CD4-positive, CD25-positive, alpha-beta regulatory T cell (primary cell): ENCODE data around the gene ZNF619. TPM values are rescaled to one million over a fixed set of nuclear protein-coding genes. Genes with fewer than 3 reads are reported as not detected.

Source experiments
- ATAC-seq, 2 donors: fragments of 150-1000 bp; cut with Tn5 transposase; one replicate each; pipeline ENCODE4 v1.10.0; 2021; ENCODE audit warnings: low read depth in 2 of 2, moderate number of reproducible peaks in 2 of 2, moderate library complexity in 1 of 2
- DNase-seq, 3 donors: peaks; one replicate each; pipeline versions ENCODE4 v3.0.0 to v3.0.0-alpha.2; 2012 to 2022; ENCODE audit warnings: mixed read lengths in 1 of 3
- H3K27ac ChIP-seq: one replicate; pipeline ENCODE4 v1.7.0; 2013; ENCODE audit warnings: mild to moderate bottlenecking, low read length; ENCODE audit not compliant: insufficient read depth, poor library complexity, severe bottlenecking
- H3K27me3 ChIP-seq: one replicate; pipeline ENCODE4 v1.7.0; 2013; ENCODE audit warnings: low read length; ENCODE audit not compliant: control insufficient read depth, insufficient read depth
- H3K36me3 ChIP-seq: one replicate; pipeline ENCODE4 v1.7.0; 2013; ENCODE audit warnings: mild to moderate bottlenecking, low read length, moderate library complexity; ENCODE audit not compliant: control insufficient read depth, insufficient read depth
- H3K4me1 ChIP-seq: 2 replicates; pipeline ENCODE4 v1.7.0; 2013; ENCODE audit warnings: mild to moderate bottlenecking, low read length; ENCODE audit not compliant: insufficient read depth, control insufficient read depth, poor library complexity, severe bottlenecking
- H3K4me3 ChIP-seq: one replicate; pipeline ENCODE4 v1.7.0; 2013; ENCODE audit warnings: low read depth, mild to moderate bottlenecking, low read length, moderate library complexity
- H3K9me3 ChIP-seq, 2 experiments: 1 replicate in 1 of 2; 2 replicates in 1 of 2; pipeline ENCODE4 v1.7.0; 2013; ENCODE audit warnings: low read length in 2 of 2, mild to moderate bottlenecking in 1 of 2, moderate library complexity in 1 of 2; ENCODE audit not compliant: control insufficient read depth in 2 of 2
- H3K27ac Mint-ChIP-seq, 3 donors: one replicate each; pipeline ENCODE4 v1.8.0; 2020 to 2022; ENCODE audit warnings: mild to moderate bottlenecking in 3 of 3, mixed read lengths in 3 of 3, moderate library complexity in 2 of 3
- H3K27me3 Mint-ChIP-seq: one replicate; pipeline ENCODE4 v1.8.0; 2022; ENCODE audit warnings: mild to moderate bottlenecking, mixed read lengths
- H3K36me3 Mint-ChIP-seq: one replicate; pipeline ENCODE4 v1.8.0; 2020; ENCODE audit warnings: mixed read lengths
- H3K4me1 Mint-ChIP-seq, 4 donors: one replicate each; pipeline ENCODE4 v1.8.0; 2020 to 2022; ENCODE audit warnings: mixed read lengths in 4 of 4, mild to moderate bottlenecking in 1 of 4
- H3K4me3 Mint-ChIP-seq, 4 donors: one replicate each; pipeline ENCODE4 v1.8.0; 2020 to 2022; ENCODE audit warnings: mild to moderate bottlenecking in 4 of 4, mixed read lengths in 4 of 4, moderate library complexity in 3 of 4
- H3K9me3 Mint-ChIP-seq, 7 donors: one replicate each; pipeline ENCODE4 v1.8.0; 2020 to 2022; ENCODE audit warnings: mixed read lengths in 7 of 7, mild to moderate bottlenecking in 3 of 7, moderate library complexity in 2 of 7
- polyA plus RNA-seq, 4 donors: library from polyadenylated mRNA; unstranded; fragments of 300-500 nt; fragmentation: Illumina TruSeq; gene quantifications; one replicate each; pipeline ENCODE4 v1.2.3, GENCODE V29; 2021
- total RNA-seq: library from RNA; stranded (reverse); gene quantifications from one replicate; pipeline ENCODE4 v1.2.3, GENCODE V29; 2022

Gene ZNF619
- total and polyA plus RNA-seq, 5 donors from 2014 or later = 2.1 to 5.3 (median 3.4) TPM

- Mint-ChIP-seq H3K9me3 (peaks cover 0 to 2% (median 0%) of the 10 kb centered on the region in 7 donors), H3K27me3 (peaks cover 3% of the 10 kb centered on the region), H3K4me3 (peak overlapping the region; percentile 91 to 98 (median 94)), H3K27ac (peak overlapping the region; percentile 99), H3K4me1 (peaks cover 0 to 36% (median 27%) of the 10 kb centered on the region in 4 donors), H3K36me3 (peaks cover 10% of the 10 kb centered on the region)
- DNase-seq = no peak
- ATAC-seq = no peak
- Histone ChIP-seq H3K27ac (peak overlapping the region; percentile 94), H3K4me3 (peak overlapping the region; percentile 81), H3K27me3 (no peaks in the 10 kb centered on the region), H3K4me1 (peaks cover 12% of the 10 kb centered on the region), H3K36me3 (no peaks in the 10 kb centered on the region), H3K9me3 (no peaks in the 10 kb centered on the region)
Measured at GRCh38 chr3:40452057-40452456, 24.9 kb upstream of the ZNF619 start.

GRCh38 chr3:40452562-40452875, 24.4 kb upstream of the ZNF619 start:
- Histone ChIP-seq H3K36me3 (no peaks in the 10 kb centered on the region), H3K9me3 (no peaks in the 10 kb centered on the region), H3K4me1 (peaks cover 14% of the 10 kb centered on the region), H3K27ac (peak overlapping the region; percentile 94), H3K27me3 (no peaks in the 10 kb centered on the region), H3K4me3 (peak overlapping the region; percentile 81)
- Mint-ChIP-seq H3K27ac (peak overlapping the region; percentile 99), H3K27me3 (peaks cover 6% of the 10 kb centered on the region), H3K4me1 (peaks cover 0 to 37% (median 28%) of the 10 kb centered on the region in 4 donors), H3K9me3 (peaks cover 0 to 2% (median 0%) of the 10 kb centered on the region in 7 donors), H3K36me3 (peaks cover 10% of the 10 kb centered on the region), H3K4me3 (peak overlapping the region; percentile 91 to 98 (median 94))
- DNase-seq (no peak), ATAC-seq (no peak)

GRCh38 chr3:40452876-40453730, 23.8 kb upstream of the ZNF619 start:
- peaks cover 4 to 43% (median 32%) of the 10 kb centered on the region in 4 donors for H3K4me1 Mint-ChIP-seq
- Histone ChIP-seq H3K9me3 (no peaks in the 10 kb centered on the region), H3K4me1 (peaks cover 20% of the 10 kb centered on the region), H3K27me3 (no peaks in the 10 kb centered on the region), H3K27ac (peak overlapping the region; percentile 94), H3K4me3 (peak overlapping the region; percentile 81), H3K36me3 (no peaks in the 10 kb centered on the region)
- H3K27me3 Mint-ChIP-seq = peaks cover 6% of the 10 kb centered on the region
- peaks cover 14% of the 10 kb centered on the region for H3K36me3 Mint-ChIP-seq
- DNase-seq = peak; percentile 95 to 99 (median 95)
- H3K9me3 Mint-ChIP-seq = peaks cover 0 to 2% (median 0%) of the 10 kb centered on the region in 7 donors
- H3K27ac Mint-ChIP-seq = peak overlapping the region; percentile 99
- H3K4me3 Mint-ChIP-seq = peak overlapping the region; percentile 91 to 98 (median 94)
- ATAC-seq = peak; percentile 92 to 93

- Mint-ChIP-seq H3K36me3 (peaks cover 19% of the 10 kb centered on the region), H3K4me3 (peak overlapping the region; percentile 88 to 98 (median 94)), H3K27me3 (peaks cover 6% of the 10 kb centered on the region), H3K9me3 (peaks cover 0 to 2% (median 0%) of the 10 kb centered on the region in 7 donors), H3K27ac (peak overlapping the region in 2 of 3 donors; percentile 99), H3K4me1 (peaks cover 9 to 52% (median 37%) of the 10 kb centered on the region in 4 donors)
- no peaks in the 10 kb centered on the region for H3K27me3 ChIP-seq
- H3K4me1 ChIP-seq = peaks cover 28% of the 10 kb centered on the region
- DNase-seq (no peak), ATAC-seq (no peak)
- H3K27ac ChIP-seq = no peak overlapping the region
- peak overlapping the region; percentile 74 for H3K4me3 ChIP-seq
- H3K36me3 ChIP-seq = peaks cover 7% of the 10 kb centered on the region
- H3K9me3 ChIP-seq = no peaks in the 10 kb centered on the region
Measured at GRCh38 chr3:40453933-40454332, 23.0 kb upstream of the ZNF619 start.

- ATAC-seq = no peak
- Mint-ChIP-seq H3K4me1 (peaks cover 13 to 62% (median 36%) of the 10 kb centered on the region in 4 donors), H3K9me3 (peaks cover 0 to 2% (median 0%) of the 10 kb centered on the region in 7 donors), H3K27ac (peak overlapping the region in 1 of 3 donors; percentile 98), H3K4me3 (peak overlapping the region; percentile 83 to 96 (median 90)), H3K36me3 (peaks cover 16% of the 10 kb centered on the region), H3K27me3 (peaks cover 6% of the 10 kb centered on the region)
- Histone ChIP-seq H3K27me3 (no peaks in the 10 kb centered on the region), H3K9me3 (no peaks in the 10 kb centered on the region), H3K36me3 (peaks cover 19% of the 10 kb centered on the region), H3K4me3 (no peak overlapping the region), H3K27ac (no peak overlapping the region), H3K4me1 (peaks cover 32% of the 10 kb centered on the region)
- DNase-seq = no peak
Measured at GRCh38 chr3:40455328-40455727, 21.6 kb upstream of the ZNF619 start.

GRCh38 chr3:40456279-40456939, 20.5 kb upstream of the ZNF619 start:
- H3K27me3 ChIP-seq = no peaks in the 10 kb centered on the region
- Mint-ChIP-seq H3K27ac (peak overlapping the region; percentile 94 to 98 (median 97)), H3K9me3 (peaks cover 0 to 2% (median 0%) of the 10 kb centered on the region in 7 donors), H3K4me3 (peak overlapping the region; percentile 88 to 97 (median 94)), H3K4me1 (peaks cover 13 to 66% (median 39%) of the 10 kb centered on the region in 4 donors), H3K27me3 (peaks cover 6% of the 10 kb centered on the region), H3K36me3 (peaks cover 16% of the 10 kb centered on the region)
- H3K4me3 ChIP-seq = peak overlapping the region; percentile 92
- peaks cover 29% of the 10 kb centered on the region for H3K36me3 ChIP-seq
- H3K27ac ChIP-seq = peak overlapping the region; percentile 95
- no peak for ATAC-seq
- no peaks in the 10 kb centered on the region for H3K9me3 ChIP-seq
- no peak for DNase-seq
- peaks cover 32% of the 10 kb centered on the region for H3K4me1 ChIP-seq

GRCh38 chr3:40456940-40457823, 19.7 kb upstream of the ZNF619 start, which contains the start of gene RPL14:
Gene RPL14 (plus strand): TSS chr3:40457339. CDS start chr3:40457472, 133 bp downstream.
- Histone ChIP-seq H3K4me1 (peaks cover 31% of the 10 kb centered on the region), H3K36me3 (peaks cover 35% of the 10 kb centered on the region), H3K27me3 (no peaks in the 10 kb centered on the region), H3K27ac (peak within 1 kb of the TSS; percentile 95), H3K9me3 (no peaks in the 10 kb centered on the region), H3K4me3 (peak within 1 kb of the TSS; percentile 92)
- H3K4me3 Mint-ChIP-seq = peak within 1 kb of the TSS; percentile 88 to 97 (median 94)
- peaks cover 0 to 2% (median 0%) of the 10 kb centered on the region in 7 donors for H3K9me3 Mint-ChIP-seq
- H3K27ac Mint-ChIP-seq = peak within 1 kb of the TSS; percentile 95 to 98 (median 97)
- peaks cover 13 to 68% (median 38%) of the 10 kb centered on the region in 4 donors for H3K4me1 Mint-ChIP-seq
- H3K36me3 Mint-ChIP-seq = peaks cover 24% of the 10 kb centered on the region
- H3K27me3 Mint-ChIP-seq = peaks cover 6% of the 10 kb centered on the region
- DNase-seq = peak; percentile 92 to 97 (median 95)
- ATAC-seq = peak; percentile 72 to 73
